Motor neuron (in vitro differentiated cells): ENCODE data around the gene PACRG. TPM values are rescaled to one million over a fixed set of nuclear protein-coding genes. Genes with fewer than 3 reads are reported as not detected.

ENCODE experiments used
- ATAC-seq, 8 experiments: fragments of 200-7000 bp; cut with Tn5 transposase; replicated peaks in 6 of 8; 2 replicates each; pipeline ENCODE4 v1.8.0; 2021; ENCODE audit warnings: mild to moderate bottlenecking in 8 of 8, moderate library complexity in 8 of 8
- H3K27ac ChIP-seq, 2 donors: fragments of 250-450 bp; sonication (Bioruptor Pico); 2 replicates each; pipeline ENCODE4 v1.9.0; 2021; ENCODE audit warnings: antibody characterized with exemption in 2 of 2, mild to moderate bottlenecking in 2 of 2, moderate library complexity in 1 of 2
- H3K4me1 ChIP-seq, 2 donors: fragments of 250-450 bp; sonication (Bioruptor Pico); replicated peaks in 1 of 2; 2 replicates each; pipeline ENCODE4 v1.6.1; 2021; ENCODE audit warnings: antibody characterized with exemption in 2 of 2, mild to moderate bottlenecking in 2 of 2, moderate library complexity in 1 of 2
- H3K4me3 ChIP-seq, 5 donors: fragments of 250-450 bp; sonication (Bioruptor Pico); 2 replicates each; pipeline ENCODE4 v1.9.0; 2021; ENCODE audit warnings: antibody characterized with exemption in 5 of 5, mild to moderate bottlenecking in 5 of 5, moderate library complexity in 4 of 5
- WGBS, 10 experiments: fragments of 450-650 bp; shearing (Covaris generic); methylation state at CpG; one replicate each; pipeline ENCODE4 v1.0.0; 2022; 5-methylcytosine and 5-hydroxymethylcytosine counted together
- in situ Hi-C, 9 experiments: fragments of 400-800 bp; cut with MboI; loops; one replicate each; pipeline ENCODE4 v1.15.0; 2021; ENCODE audit warnings: low sequenced_read_pairs in 9 of 9, low pct_unique_long_range_greater_than_20kb in 2 of 9; ENCODE audit not compliant: unreplicated experiment in 9 of 9
- total RNA-seq, 8 experiments: library from RNA; unstranded; fragments of 300-600 nt; gene quantifications; 2 replicates each; pipeline versions ENCODE4 v1.2.3 to v1.2.4, GENCODE V29; 2022

Gene PACRG
- total RNA-seq, 8 experiments from 2014 or later = 4.7 to 47.9 (median 11.9) TPM; not detected in 3

DNA sequence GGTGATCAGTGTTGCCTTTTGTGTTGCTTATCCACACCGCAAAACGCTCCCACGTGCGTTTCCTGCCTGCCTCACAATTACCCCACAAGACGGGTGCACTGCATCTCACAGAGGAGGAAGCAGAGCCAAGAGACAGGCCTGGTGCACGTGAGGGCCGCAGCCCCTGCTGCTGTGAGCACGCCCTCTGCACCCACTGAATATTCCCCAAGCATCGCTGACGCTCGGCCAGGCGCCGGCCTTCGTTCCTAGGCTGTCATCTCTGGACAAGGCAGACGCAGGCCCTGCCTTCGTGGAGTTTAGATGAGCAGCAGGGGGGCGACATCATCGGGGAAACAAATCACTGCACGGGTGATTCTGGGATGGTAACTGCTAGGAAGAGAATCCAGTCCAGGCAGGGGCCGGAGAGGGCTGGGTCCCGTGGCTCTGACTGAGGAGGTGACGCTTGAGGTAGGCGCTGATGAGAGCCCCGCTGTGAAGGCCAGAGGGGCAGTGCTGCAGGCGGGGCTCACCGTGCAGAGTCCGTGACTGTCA lies 524.4 kb downstream of the PACRG start:
- no peak overlapping the region for H3K4me3 ChIP-seq
- 71 to 93% (median 80%) methylated on average over 1 to 18 of the region's 27 CpGs; no CpG with 5 or more reads in 5 of the 10 experiments for WGBS, 10 experiments
- in situ Hi-C loops = no loop called here
- peak in 5 of 8 experiments; percentile 12 to 85 (median 69) for ATAC-seq
- H3K4me1 ChIP-seq = peaks cover 35 to 47% of the 10 kb centered on the region in 2 donors
- peak overlapping the region; percentile 37 to 48 for H3K27ac ChIP-seq

DNA sequence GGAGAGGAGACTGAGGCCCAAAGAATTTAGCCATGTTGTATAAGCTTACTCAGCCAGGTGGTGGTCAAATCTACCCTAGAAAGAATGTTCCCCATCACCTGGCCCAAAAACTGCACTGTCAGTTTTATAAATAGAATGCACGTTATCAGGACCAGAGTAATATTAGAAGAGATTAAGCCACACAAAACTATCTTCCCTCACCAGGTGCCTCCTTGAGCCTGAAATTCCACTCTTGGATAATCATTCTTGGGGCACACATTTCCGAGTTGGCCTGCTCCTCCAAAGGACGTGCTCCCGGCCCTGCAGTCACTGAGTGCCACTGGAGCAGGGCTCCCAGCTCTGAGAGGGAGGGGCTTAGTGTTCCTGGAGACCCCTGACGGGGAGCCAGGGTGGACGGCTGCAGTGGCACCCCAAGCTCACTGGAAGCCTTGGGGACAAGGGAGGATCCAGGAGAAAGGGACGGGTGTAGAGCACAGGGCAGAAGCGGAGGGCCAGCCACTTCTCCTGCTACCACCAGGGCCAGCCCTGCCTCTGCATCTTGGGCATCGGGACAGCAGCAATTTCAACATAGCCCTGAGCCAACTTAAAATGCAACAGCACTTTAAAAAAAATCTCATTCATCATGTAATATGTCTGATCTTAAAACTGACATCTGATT lies 525.9 kb downstream of the PACRG start:
- no peak overlapping the region for H3K27ac ChIP-seq
- WGBS, 10 experiments = 10 to 100% (median 73%) methylated on average over 1 to 7 of the region's 9 CpGs; no CpG with 5 or more reads in 2 of the 10 experiments
- ATAC-seq = no peak
- in situ Hi-C loops = no loop called here
- H3K4me1 ChIP-seq = peaks cover 19 to 33% of the 10 kb centered on the region in 2 donors
- H3K4me3 ChIP-seq = no peak overlapping the region

DNA sequence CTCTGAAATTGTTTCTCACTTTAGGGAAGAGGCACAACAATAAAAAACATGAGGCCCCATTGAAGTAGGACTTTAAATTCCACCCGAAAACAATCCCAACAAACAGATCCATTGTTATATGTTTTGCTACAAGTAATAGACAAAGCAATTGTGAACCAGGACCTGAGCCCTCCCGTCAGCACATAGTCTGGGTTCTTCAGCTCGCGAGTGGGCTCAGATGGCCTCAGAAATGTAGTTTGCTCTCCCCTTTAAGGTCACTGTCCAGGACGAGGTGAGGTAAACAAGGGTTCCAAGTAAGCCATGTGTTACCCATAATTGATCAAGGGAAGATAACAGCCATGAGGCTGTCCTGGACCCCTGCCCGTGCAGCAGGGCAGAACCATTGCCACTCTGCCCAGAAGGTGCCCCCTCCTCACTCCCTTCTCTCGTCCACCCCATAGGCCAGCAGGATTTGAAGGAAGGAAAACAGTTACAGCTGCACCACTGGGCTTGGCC lies 526.6 kb downstream of the PACRG start:
- no peak for ATAC-seq
- Histone ChIP-seq H3K4me1 (peaks cover 23 to 31% of the 10 kb centered on the region in 2 donors), H3K4me3 (no peak overlapping the region), H3K27ac (no peak overlapping the region)
- in situ Hi-C loops = no loop called here
- 34 to 100% (median 73%) methylated on average over 1 to 6 of the region's 7 CpGs; no CpG with 5 or more reads in 3 of the 10 experiments for WGBS, 10 experiments

DNA sequence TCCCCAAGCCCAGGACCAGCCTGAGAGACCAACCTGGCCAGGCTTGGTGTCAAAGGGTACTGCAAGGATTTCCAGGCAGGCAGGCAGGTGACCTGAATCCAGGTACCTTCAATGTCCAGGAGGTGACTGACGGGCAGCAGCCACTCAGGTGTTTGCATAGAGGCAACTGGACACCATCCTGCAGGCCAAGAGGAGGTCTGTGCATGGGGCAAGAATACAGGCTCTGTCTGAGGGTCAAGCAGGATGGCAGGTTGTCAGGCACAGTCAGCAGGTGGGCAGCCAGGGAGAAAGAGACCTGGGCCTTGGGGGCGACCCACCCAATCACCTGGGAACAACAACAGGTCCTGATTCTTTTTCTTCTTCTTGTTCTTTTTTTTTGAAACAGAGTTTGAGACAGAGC lies 527.5 kb downstream of the PACRG start:
- H3K27ac ChIP-seq = no peak overlapping the region
- peaks cover 30 to 32% of the 10 kb centered on the region in 2 donors for H3K4me1 ChIP-seq
- ATAC-seq = no peak
- 100% methylated on average over 1 to 2 of the region's 2 CpGs; no CpG with 5 or more reads in 6 of the 10 experiments for WGBS, 10 experiments
- no peak overlapping the region for H3K4me3 ChIP-seq
- in situ Hi-C loops = no loop called here

DNA sequence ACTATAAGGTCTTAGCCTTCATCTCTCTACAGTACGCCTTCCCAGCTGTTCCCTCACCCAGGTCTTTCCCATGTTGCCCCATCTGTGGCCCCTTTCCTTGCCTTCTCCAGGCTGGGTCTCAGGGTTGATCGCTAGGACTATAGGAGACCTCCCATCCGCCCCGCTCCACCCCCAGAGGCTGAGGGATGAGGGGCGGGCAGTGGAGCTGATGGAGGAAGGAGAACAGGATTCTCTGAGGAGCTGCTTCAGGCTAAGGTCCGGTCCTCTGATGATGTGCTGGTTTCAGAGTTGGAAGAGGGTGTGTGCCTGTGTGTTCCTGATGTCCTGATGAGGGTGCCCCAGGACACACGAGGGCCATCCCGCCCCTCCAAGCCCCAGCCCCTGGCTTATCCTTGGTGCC lies 531.9 kb downstream of the PACRG start:
- H3K4me1 ChIP-seq = peaks cover 39 to 49% of the 10 kb centered on the region in 2 donors
- WGBS, 10 experiments = 58 to 100% (median 79%) methylated on average over 1 to 3 of the region's 8 CpGs; no CpG with 5 or more reads in 4 of the 10 experiments
- H3K27ac ChIP-seq = peak overlapping the region; percentile 77 to 85
- H3K4me3 ChIP-seq = peak overlapping the region in 2 of 5 donors; percentile 1 to 23
- no peak for ATAC-seq
- in situ Hi-C loops = no loop called here

DNA sequence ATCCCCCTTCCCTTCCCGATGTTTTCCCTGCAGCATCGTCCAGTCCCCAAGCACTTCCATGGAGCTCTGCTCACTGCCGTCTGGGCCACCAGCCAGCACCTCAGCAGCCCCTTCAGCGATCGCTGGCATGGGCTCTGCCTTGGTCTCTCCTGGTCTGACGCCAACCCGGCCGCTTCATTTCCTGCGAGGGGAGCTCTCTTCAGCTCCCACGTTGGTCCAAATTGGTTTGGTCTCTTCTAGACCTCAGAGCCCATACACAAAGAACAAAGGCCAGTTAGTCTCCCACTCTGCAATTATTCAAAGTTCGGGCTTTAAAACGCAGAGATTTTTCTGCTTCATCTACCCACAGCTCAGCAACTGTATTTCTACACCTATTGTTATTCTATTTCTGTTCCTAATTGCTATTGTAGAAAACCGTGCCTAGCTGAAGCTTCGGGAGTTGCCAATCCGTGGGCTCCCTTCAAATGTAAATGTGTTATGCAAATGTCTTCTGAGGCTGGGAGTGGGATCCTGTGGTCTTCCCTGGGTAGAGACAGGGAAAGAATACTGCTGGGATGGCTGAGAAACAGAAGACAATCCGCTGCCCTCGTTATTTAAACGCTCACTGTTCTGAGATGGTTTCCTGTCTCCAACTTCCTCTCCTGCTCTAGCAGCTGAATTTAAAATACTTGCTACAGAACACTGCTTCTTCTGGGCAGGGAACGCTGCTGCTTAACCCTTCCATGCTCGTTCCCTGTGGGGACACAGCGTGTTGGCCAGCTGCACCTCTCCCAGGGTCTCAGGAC lies 532.5 kb downstream of the PACRG start:
- WGBS, 10 experiments = 0 to 33% (median 5%) methylated on average over 1 to 20 of the region's 21 CpGs; no CpG with 5 or more reads in 1 of the 10 experiments
- peak; percentile 29 to 88 (median 85) for ATAC-seq
- peak overlapping the region in 4 of 5 donors; percentile 5 to 23 (median 14) for H3K4me3 ChIP-seq
- in situ Hi-C loops = no loop called here
- peaks cover 38 to 49% of the 10 kb centered on the region in 2 donors for H3K4me1 ChIP-seq
- peak overlapping the region; percentile 77 to 85 for H3K27ac ChIP-seq

DNA sequence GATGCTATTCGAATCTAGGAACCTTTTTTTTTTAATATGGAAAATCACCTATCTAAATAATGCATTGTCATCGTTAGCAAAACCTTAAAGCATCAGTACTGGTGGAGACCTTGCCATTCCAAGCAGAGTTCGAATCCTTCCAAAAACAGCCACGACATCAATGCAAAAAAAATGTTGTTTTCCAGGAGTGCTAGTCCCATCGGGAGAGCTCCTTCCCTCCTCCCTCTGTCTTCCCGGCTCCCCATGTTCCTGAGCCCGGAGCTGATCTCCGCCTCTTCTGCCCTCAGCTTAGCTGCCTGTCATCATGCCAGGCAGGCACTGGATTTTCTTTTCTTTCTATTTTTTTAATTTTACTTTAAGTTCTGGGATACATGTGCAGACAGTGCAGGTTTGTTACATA lies 533.1 kb downstream of the PACRG start:
- in situ Hi-C loops = no loop called here
- Histone ChIP-seq H3K4me3 (peak overlapping the region in 3 of 5 donors; percentile 5 to 23 (median 17)), H3K27ac (peak overlapping the region; percentile 77 to 85), H3K4me1 (peaks cover 38 to 49% of the 10 kb centered on the region in 2 donors)
- 4 to 65% (median 22%) methylated on average over 2 to 8 of the region's 8 CpGs for WGBS, 10 experiments
- peak in 4 of 8 experiments; percentile 14 to 22 (median 18) for ATAC-seq

DNA sequence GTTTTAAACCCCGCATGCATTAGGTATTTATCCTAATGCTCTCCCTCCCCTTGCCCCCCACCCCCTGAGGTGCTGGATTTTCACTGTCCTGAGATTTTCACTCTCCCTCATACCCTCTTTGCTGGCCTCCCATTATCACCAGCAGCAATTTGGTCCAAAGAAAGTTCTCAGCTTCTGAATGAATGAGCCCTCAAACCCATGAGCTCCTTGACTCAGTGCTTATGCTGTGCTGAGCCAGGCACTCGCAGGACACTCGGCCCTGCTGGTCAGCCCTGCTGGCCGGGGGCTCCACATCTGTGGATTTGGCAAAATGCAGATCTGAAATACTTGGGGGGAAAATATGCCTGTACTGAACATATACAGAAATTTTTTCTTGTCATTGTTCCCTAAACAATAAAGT lies 533.6 kb downstream of the PACRG start:
- in situ Hi-C loops = no loop called here
- Histone ChIP-seq H3K4me3 (peak overlapping the region in 2 of 5 donors; percentile 17 to 23), H3K4me1 (peaks cover 38 to 49% of the 10 kb centered on the region in 2 donors), H3K27ac (peak overlapping the region; percentile 77 to 85)
- ATAC-seq = no peak
- WGBS, 10 experiments = 33 to 80% (median 60%) methylated on average over 1 to 3 of the region's 4 CpGs; no CpG with 5 or more reads in 6 of the 10 experiments

DNA sequence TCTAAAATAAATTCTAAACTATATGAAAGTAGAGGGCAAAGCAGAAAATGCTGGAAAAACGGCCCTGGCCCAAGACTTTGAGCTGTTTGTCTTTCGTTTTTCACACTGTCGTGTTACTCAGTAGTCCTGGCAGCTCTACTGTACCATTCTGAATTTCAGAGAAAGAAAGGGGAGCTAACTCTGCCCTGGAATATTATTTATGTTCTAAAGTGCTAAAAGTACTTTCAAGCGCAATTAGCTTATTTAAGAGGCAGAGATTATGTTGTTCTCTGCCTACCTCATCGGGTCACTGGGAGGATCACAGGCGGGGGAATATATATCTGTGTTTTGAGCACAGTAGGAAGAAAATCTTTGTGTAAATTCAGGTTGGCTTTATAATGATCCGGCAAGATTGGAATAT lies 534.3 kb downstream of the PACRG start:
- in situ Hi-C loops = no loop called here
- 40 to 91% (median 56%) methylated on average over 1 to 7 of the region's 7 CpGs for WGBS, 10 experiments
- Histone ChIP-seq H3K4me1 (peaks cover 38 to 49% of the 10 kb centered on the region in 2 donors), H3K4me3 (no peak overlapping the region), H3K27ac (peak overlapping the region in 1 of 2 donors; percentile 77)
- ATAC-seq = no peak

DNA sequence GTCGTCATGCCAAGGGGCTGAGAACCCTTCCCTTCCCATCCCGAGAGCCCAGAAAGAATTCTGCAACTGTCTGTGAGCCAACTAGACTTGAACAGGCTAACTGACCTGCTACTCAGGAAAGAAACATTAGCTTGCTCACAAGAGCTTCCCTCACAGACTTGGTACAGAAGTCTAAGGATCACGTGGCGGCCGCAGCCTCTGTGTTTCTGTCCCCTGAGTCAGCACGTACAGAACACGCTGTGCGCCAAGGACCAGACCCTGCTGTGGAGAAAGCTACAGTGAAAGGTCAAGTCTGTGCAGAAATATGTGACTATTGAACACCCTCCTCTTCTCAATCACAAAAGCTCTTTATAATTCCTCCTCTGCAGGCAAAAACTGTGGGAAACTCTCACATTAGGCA lies 535.4 kb downstream of the PACRG start:
- Histone ChIP-seq H3K4me3 (no peak overlapping the region), H3K4me1 (peaks cover 38 to 49% of the 10 kb centered on the region in 2 donors), H3K27ac (peak overlapping the region; percentile 7 to 9)
- peak in 3 of 8 experiments; percentile 17 to 33 (median 25) for ATAC-seq
- 60 to 100% (median 69%) methylated on average over 1 to 7 of the region's 8 CpGs; no CpG with 5 or more reads in 3 of the 10 experiments for WGBS, 10 experiments
- in situ Hi-C loops = no loop called here

DNA sequence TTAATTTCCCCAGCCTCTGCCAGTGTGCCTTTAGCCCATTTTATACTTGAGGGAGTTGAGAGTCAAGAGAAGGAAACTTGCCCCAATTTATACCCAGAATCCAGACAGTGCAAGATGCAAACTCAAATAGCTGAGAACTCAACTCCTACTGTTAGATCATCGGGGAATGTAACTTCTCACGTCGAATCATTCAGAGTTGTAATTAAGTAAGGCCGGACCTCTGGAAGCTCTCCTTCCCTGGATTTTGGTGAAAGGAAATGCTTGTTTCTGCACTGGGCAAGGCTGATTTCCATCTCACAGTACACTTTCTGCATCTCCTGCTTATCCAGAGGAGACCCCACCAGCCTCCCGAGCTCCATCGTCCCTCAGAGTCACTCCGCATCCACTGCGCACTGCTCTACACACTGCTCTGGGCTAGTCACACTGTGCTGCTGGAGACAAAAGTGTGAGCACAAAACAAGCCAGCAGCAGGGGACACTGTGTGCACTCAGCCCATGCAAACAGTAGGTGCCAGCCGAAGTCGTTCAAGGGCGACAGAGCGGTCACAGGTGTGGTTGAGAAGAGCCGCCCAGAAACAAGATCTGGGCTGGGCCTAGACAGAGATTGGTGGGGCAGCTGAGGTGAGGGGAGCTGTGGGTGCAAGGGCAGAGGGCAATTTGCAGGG lies 536.4 kb downstream of the PACRG start:
- peaks cover 38 to 47% of the 10 kb centered on the region in 2 donors for H3K4me1 ChIP-seq
- ATAC-seq = no peak
- 65 to 100% (median 90%) methylated on average over 1 to 8 of the region's 13 CpGs; no CpG with 5 or more reads in 2 of the 10 experiments for WGBS, 10 experiments
- no peak overlapping the region for H3K27ac ChIP-seq
- in situ Hi-C loops = no loop called here
- no peak overlapping the region for H3K4me3 ChIP-seq

DNA sequence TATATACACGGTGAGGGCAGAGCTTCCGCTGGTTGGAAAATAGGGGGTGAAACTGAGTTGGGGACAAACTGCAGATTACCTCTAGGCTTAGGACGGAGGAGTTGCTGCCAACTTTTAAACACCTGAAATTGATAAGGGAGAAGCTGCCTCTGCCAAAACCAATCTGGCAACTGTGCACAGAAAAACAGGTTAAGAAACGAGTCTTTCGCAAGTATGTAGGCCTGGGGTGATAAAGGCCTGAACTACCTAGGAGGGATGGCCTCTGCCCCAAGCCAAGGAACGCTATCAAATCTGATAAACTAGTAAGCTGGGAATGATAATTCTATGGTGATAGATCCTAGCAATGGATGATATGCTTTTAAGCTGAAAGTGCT lies 536.9 kb downstream of the PACRG start:
- H3K4me1 ChIP-seq = peaks cover 34 to 42% of the 10 kb centered on the region in 2 donors
- H3K4me3 ChIP-seq = no peak overlapping the region
- ATAC-seq = no peak
- in situ Hi-C loops = no loop called here
- 78 to 100% (median 86%) methylated on average over 1 to 6 of the region's 6 CpGs; no CpG with 5 or more reads in 3 of the 10 experiments for WGBS, 10 experiments
- no peak overlapping the region for H3K27ac ChIP-seq
